ENCODE results near the gene HTT.
A peak's percentile ranks its signal among the peaks of the same experiment; 100 is the strongest.

HTT gene

GRCh38 chr4:3202836-3203820, 128.6 kb downstream of the HTT start:
- DNase-seq, result peak; percentile 18 to 58 (median 47)

- DNase-seq, result peak in 2 of 4 experiments; percentile 21 to 46
Observed at GRCh38 chr4:3203971-3204431, 129.5 kb downstream of the HTT start.

GRCh38 chr4:3205995-3206394, 131.5 kb downstream of the HTT start:
- no peak for DNase-seq

GRCh38 chr4:3206439-3207100, 132.1 kb downstream of the HTT start:
- DNase-seq, result no peak

DNA sequence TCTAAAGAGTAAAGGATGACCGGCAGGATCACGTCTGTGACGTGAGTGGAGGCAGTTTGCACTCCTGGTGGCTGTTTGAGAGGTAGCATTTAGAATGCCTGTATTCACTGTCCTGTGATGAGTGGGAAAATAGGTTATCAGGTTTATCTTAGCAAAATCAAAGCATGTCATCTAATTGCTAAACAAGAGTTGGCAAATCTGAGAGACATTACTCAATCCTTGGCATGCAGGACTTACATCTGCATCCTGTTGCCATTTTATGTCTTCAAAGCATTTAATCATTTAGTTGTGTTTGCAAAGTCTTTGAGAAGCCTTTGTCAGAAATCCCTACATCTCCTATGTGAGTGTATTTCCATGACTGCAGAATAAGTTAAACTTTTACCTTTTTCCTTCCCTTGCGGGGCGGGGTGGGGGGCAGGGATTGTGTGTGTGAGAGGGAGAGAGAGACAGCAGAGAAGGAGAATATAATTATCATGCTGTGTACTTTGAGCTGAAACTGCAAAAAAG, 133.1 kb downstream of the HTT start:
- peak in 2 of 4 experiments; percentile 20 to 50 for DNase-seq

GRCh38 chr4:3208826-3209225, 134.3 kb downstream of the HTT start:
- no peak for DNase-seq

DNA sequence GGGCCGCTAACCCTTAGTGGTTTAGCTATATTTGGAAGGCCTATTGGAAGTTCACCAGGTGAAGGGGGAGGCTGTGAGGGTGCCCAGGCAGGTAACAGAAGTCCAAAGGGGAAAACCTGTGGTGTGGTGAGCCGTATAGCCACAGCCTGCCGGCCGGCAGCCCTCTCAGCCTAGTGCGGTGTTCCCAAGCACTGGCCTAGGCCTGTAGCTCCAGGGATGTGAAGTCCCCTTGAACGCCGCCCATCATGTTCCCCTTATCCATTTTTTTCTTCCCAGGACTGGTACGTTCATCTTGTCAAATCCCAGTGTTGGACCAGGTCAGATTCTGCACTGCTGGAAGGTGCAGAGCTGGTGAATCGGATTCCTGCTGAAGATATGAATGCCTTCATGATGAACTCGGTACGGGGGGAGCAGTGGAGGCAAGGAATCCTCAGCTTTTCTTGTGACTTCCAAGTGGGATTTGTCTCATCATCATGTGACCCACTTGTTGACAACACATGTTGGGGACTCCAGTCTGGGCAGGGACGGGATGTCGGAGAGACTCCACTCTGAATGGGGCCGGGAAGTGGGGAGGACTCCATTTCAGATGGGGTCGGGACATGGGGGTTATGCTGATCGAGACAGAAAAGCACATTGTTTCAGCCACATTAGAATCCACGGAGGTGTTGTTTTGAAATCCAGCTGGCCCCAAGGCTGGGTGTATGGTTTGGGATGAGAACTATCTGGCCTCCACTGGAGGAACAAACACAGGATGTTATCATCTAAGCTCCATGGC, 135.3 kb downstream of the HTT start:
- DNase-seq, result no peak

DNA sequence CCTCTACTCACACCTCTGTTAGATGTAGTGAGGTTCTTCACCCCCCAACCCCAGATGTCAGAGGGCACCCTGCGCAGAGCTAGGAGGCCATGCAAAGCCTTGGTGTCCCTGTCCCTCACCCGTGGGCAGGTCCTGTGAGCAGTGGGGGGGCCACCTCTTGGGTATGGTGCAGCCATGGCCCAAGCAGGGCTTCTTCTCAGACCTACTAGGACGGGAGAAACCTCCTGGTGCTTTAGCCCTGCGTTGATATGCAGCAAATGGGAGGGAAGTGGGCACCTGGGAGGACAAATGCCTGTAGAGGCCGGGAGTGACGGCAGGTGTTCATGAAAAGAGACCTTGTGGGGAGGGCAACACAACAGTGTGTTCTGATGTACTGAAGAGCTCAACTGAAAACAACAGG, 136.0 kb downstream of the HTT start:
- DNase-seq, result no peak

GRCh38 chr4:3211866-3212265, 137.4 kb downstream of the HTT start:
- no peak for DNase-seq

DNA sequence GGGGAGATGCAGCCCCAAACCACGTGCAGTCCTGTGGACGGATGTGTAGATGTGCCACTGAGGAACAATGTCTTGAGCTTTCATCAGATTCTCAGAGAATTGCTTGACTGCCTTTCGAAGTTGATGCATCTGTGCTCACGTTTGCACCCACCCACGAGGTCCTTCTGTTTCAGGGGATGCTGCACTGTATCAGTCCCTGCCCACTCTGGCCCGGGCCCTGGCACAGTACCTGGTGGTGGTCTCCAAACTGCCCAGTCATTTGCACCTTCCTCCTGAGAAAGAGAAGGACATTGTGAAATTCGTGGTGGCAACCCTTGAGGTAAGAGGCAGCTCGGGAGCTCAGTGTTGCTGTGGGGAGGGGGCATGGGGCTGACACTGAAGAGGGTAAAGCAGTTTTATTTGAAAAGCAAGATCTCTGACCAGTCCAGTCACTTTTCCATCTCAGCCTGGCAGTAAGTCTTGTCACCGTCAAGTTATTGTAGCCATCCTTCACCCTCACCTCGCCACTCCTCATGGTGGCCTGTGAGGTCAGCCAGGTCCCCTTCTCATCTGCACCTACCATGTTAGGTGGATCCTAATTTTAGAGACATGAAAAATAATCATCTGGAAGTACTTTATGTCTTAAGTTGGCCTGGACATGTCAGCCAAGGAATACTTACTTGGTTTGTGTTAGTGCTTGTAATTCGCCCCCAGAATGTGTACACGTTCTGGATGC, 138.1 kb downstream of the HTT start:
- DNase-seq, result no peak

DNA sequence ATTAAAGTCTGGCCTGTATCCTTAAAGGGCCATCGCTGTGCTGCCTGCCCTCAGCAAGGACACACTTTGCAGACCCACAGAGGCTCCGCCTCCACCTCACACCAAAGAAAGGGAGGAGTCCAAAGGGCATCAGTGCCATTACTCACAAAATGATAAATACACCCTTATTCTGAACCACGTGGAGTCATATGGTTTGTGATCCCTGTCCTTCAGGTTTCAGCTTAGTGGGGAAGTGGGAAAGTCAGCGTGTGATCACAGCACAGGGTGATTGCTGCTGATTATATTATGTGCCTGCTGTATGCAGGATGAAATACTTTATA, 138.6 kb downstream of the HTT start:
- DNase-seq, result no peak

DNA sequence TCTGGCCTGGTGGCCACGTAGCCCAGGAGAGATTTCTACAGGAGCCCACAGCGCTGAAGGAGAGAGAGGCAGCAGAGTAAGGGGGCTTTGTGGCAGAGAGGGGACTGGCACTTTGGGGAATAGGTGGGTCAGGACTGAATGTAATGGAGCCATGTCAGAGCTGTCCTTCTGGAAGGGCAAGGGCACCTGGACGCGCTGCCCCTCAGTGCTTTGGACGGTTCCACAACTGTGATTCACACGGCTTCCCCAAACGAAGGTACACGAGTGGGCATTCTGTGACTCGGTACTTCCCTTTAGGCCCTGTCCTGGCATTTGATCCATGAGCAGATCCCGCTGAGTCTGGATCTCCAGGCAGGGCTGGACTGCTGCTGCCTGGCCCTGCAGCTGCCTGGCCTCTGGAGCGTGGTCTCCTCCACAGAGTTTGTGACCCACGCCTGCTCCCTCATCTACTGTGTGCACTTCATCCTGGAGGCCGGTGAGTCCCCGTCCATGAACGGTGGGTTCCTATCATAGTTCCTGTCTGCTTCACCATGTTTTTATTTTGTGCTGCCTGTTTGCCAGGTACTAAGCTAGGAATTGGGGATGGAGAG, 139.3 kb downstream of the HTT start:
- no peak for DNase-seq

DNA sequence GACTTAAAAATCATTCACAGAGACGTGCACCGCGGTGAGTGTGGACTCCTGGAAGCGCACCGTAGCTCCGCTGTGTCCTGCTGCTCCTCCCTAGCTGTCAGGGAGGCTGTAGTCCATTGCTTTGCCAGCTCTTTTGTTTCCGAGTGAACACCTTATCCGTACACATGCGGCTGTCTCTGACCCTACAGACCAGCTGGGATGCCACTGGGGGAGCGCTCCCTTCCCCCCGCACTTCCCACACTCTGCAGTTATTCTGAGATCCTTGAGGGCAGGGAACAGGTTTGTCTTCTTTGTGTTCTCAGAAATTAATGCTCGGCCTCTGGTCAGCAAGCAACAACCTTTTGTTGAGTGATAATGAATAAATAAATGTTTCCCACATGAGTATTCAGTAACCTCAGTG, 140.8 kb downstream of the HTT start:
- DNase-seq, result no peak

DNA sequence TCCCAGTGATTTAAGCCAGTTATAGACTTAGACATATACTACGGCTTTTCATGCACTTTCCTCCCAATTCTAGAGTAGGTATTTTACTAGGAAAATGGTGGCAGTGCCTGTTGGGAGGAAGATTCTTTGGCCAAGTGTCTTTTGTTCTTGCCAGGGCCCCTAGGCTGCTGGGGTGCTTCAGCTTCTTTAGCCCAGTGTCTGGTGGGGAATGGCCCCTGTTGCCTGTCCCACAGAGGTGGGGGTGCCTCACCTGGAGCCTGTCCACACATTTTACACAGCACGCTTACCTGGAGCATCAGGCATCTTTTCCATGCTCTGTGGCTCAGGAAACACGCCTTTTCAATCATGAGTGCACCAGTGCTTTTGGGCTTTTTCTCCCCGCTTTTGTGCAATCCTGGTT, 141.3 kb downstream of the HTT start:
- DNase-seq, result no peak

DNA sequence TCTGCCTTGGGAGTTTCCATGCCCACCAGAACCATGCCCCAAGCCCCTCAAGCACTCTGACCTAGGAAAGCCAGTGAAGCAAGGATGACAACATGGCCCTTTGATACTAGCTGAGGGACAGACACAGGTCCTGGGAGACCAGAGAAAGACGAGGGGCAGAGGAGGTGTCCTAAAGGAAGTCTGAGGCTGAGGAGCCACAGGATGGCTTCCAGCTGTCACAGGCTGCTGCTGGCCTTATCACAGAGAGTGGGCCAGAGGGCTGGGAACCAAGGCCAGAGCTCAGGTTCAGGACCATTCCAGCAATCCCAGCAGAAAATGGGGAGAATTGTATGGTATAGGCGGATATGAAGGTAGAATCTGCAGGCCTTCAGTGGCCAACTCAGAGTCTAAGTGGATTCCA, 142.8 kb downstream of the HTT start:
- no peak for DNase-seq

GRCh38 chr4:3217771-3218170, 143.3 kb downstream of the HTT start:
- DNase-seq, result no peak

- no peak for DNase-seq
Observed at GRCh38 chr4:3218824-3219760, 144.6 kb downstream of the HTT start.

- DNase-seq, result no peak
Observed at GRCh38 chr4:3219761-3220475, 145.4 kb downstream of the HTT start.

- DNase-seq, result no peak
Observed at GRCh38 chr4:3220476-3221183, 146.1 kb downstream of the HTT start.

DNA sequence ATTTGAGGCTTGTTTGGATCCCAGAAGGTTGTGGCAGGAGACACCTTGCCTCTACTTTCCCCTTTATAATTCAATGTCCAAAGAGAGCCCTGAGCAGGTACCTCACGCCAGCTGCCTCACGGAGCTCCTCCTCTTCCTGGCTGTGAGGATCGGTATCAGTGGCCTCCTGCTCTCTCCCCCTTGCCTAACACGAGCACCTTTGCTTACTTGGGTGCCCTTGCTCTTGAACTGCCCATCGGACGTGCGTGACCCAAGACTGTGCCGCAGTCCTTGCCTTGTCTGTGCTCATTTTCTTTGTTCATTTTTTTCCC, 146.7 kb downstream of the HTT start:
- DNase-seq, result no peak

Measured in suppressor macrophage (primary cell).